ENCODE measurements around the gene SSBP1. TPM values are rescaled to one million over a fixed set of nuclear protein-coding genes. Genes with fewer than 3 reads are reported as not detected.
A peak's percentile ranks its signal among the peaks of the same experiment; 100 is the strongest.
"Not testable (repeated sequence)": the region's sequence is repeated elsewhere in the genome, so short reads cannot be mapped to it uniquely, and the experiment has no call there.

The SSBP1 gene
- total RNA-seq (100 to 1,000 TPM in 1 of 5 donors, 10 to 100 TPM in 4; 88.1 to 116 (median 91.1) TPM), total RNA-seq (63.5 to 275 (median 81.1) reads per million in 29 experiments)
- 141 TPM for total RNA-seq (2013)

- Mint-ChIP-seq H3K27me3 (no peaks in the 10 kb centered on the region), H3K9me3 (no peaks in the 10 kb centered on the region), H3K36me3 (peaks cover 28% of the 10 kb centered on the region), H3K4me1 (peaks cover 52 to 54% (median 53%) of the 10 kb centered on the region in 3 donors), H3K27ac (peak within 1 kb of the TSS; percentile 95 to 97), H3K4me3 (peak within 1 kb of the TSS; percentile 96 to 98 (median 97))
- WGBS (ENCODE audit: insufficient coverage): 1% methylated on average over 31 of the region's 46 CpGs
- no peaks in the 10 kb centered on the region for H3K27me3 ChIP-seq (replicated peaks in 1 of 2; ENCODE audit: control insufficient read depth in 2 of 2, extremely low read depth in 1 of 2, insufficient read depth in 2 of 2, low read length in 1 of 2)
- peaks cover 14 to 18% of the 10 kb centered on the region in 2 experiments for H3K4me1 ChIP-seq (ENCODE audit: control insufficient read depth in 1 of 2, extremely low read depth in 1 of 2, insufficient read depth in 2 of 2, low read length in 2 of 2)
- peak within 1 kb of the TSS; percentile 65 to 96 for H3K4me3 ChIP-seq (ENCODE audit: control insufficient read depth in 1 of 2, extremely low read depth in 1 of 2, low read length in 1 of 2)
- DNase-seq (peak; percentile 82 to 97 (median 89)), ATAC-seq (replicated peaks in 1 of 4) (peak; percentile 85 to 93 (median 90))
- ChIA-PET CTCF (interaction anchor here (0.5 to 3.9 kb wide), 26 partner anchors 12 to 1361 kb away, joined by 3 to 39 read pairs (median 4); partner anchors contain the start of genes DENND11 (in 2 of the 2) and WEE2 (in 1 of the 2)), POLR2A (interaction anchor here in 1 of 2 donors (0.9 to 1.9 kb wide), 6 partner anchors 29 to 723 kb away, joined by 3 to 8 read pairs (median 4); partner anchors contain the start of genes DENND11 and MRPS33)
- H3K9me3 ChIP-seq: no peaks in the 10 kb centered on the region
- H3K27ac ChIP-seq (ENCODE audit: low read length): peak within 1 kb of the TSS; percentile 87
- peaks cover 0 to 32% of the 10 kb centered on the region in 2 donors for H3K36me3 ChIP-seq (ENCODE audit: control insufficient read depth in 2 of 2, extremely low read depth in 1 of 2, insufficient read depth in 1 of 2, low read length in 1 of 2)
These were observed at the start of gene SSBP1 for GRCh38 chr7:141737836-141738591. SSBP1 (plus strand) TSS chr7:141738358; CDS start chr7:141739167, 809 bp downstream.

GRCh38 chr7:141689072-141689825 lies 48.9 kb upstream of the SSBP1 start:
- not testable (repeated sequence) for H3K4me3 ChIP-seq (ENCODE audit: control insufficient read depth in 1 of 2, extremely low read depth in 1 of 2, low read length in 1 of 2)
- POLR2A ChIA-PET: interaction anchor here in 1 of 2 donors (0.6 kb wide), 1 partner anchor 1053 kb away, joined by 3 read pairs; no protein-coding TSS in a partner anchor
- peaks cover 27 to 43% (median 37%) of the 10 kb centered on the region in 3 donors for H3K4me1 Mint-ChIP-seq

GRCh38 chr7:141691540-141691939 lies 46.6 kb upstream of the SSBP1 start:
- no peak overlapping the region for H3K4me3 ChIP-seq (ENCODE audit: control insufficient read depth in 1 of 2, extremely low read depth in 1 of 2, low read length in 1 of 2)
- no peaks in the 10 kb centered on the region for H3K27me3 ChIP-seq (replicated peaks in 1 of 2; ENCODE audit: control insufficient read depth in 2 of 2, extremely low read depth in 1 of 2, insufficient read depth in 2 of 2, low read length in 1 of 2)
- no peak for DNase-seq
- WGBS (ENCODE audit: insufficient coverage): no CpG with 5 or more reads among the region's 3 CpGs
- no peak overlapping the region for H3K27ac Mint-ChIP-seq
- H3K27me3 Mint-ChIP-seq: no peaks in the 10 kb centered on the region
- H3K9me3 Mint-ChIP-seq: no peaks in the 10 kb centered on the region
- H3K27ac ChIP-seq (ENCODE audit: low read length): no peak overlapping the region
- CTCF ChIA-PET: no interaction called here
- H3K36me3 Mint-ChIP-seq: peaks cover 33% of the 10 kb centered on the region
- peaks cover 0 to 2% of the 10 kb centered on the region in 2 donors for H3K36me3 ChIP-seq (ENCODE audit: control insufficient read depth in 2 of 2, extremely low read depth in 1 of 2, insufficient read depth in 1 of 2, low read length in 1 of 2)
- peaks cover 50 to 66% (median 59%) of the 10 kb centered on the region in 3 donors for H3K4me1 Mint-ChIP-seq
- no peaks in the 10 kb centered on the region for H3K4me1 ChIP-seq (ENCODE audit: control insufficient read depth in 1 of 2, extremely low read depth in 1 of 2, insufficient read depth in 2 of 2, low read length in 2 of 2)
- H3K4me3 Mint-ChIP-seq: no peak overlapping the region
- H3K9me3 ChIP-seq: no peaks in the 10 kb centered on the region
- no peak for ATAC-seq (replicated peaks in 1 of 4)
- POLR2A ChIA-PET: no interaction called here

More at GRCh38 chr7:141689072-141689825, 48.9 kb upstream of the SSBP1 start:
- no CpG with 5 or more reads among the region's 3 CpGs for WGBS (ENCODE audit: insufficient coverage)
- H3K9me3 Mint-ChIP-seq; H3K4me1 ChIP-seq (ENCODE audit: control insufficient read depth in 1 of 2, extremely low read depth in 1 of 2, insufficient read depth in 2 of 2, low read length in 2 of 2); H3K27me3 ChIP-seq (replicated peaks in 1 of 2; ENCODE audit: control insufficient read depth in 2 of 2, extremely low read depth in 1 of 2, insufficient read depth in 2 of 2, low read length in 1 of 2); H3K27ac ChIP-seq (ENCODE audit: low read length); H3K9me3 ChIP-seq; DNase-seq; H3K27ac Mint-ChIP-seq; H3K4me3 Mint-ChIP-seq; H3K27me3 Mint-ChIP-seq; ATAC-seq (replicated peaks in 1 of 4): not testable (repeated sequence)
- CTCF ChIA-PET: interaction anchor here (0.5 to 1.2 kb wide), 6 partner anchors 11 to 995 kb away, joined by 3 to 6 read pairs (median 3); partner anchors contain the start of gene WEE2 (in 1 of the 2)
- H3K36me3 Mint-ChIP-seq: peaks cover 36% of the 10 kb centered on the region
- H3K36me3 ChIP-seq (ENCODE audit: control insufficient read depth in 2 of 2, extremely low read depth in 1 of 2, insufficient read depth in 1 of 2, low read length in 1 of 2): peaks cover 7 to 20% of the 10 kb centered on the region in 2 donors

- POLR2A ChIA-PET: interaction anchor here in 1 of 2 donors (1.2 kb wide), 1 partner anchor 14 kb away, joined by 3 read pairs; no protein-coding TSS in a partner anchor
- Mint-ChIP-seq H3K36me3 (peaks cover 32% of the 10 kb centered on the region), H3K27ac (no peak overlapping the region), H3K4me3 (no peak overlapping the region), H3K4me1 (peaks cover 54 to 70% (median 63%) of the 10 kb centered on the region in 3 donors), H3K9me3 (no peaks in the 10 kb centered on the region), H3K27me3 (no peaks in the 10 kb centered on the region)
- peaks cover 0 to 2% of the 10 kb centered on the region in 2 donors for H3K36me3 ChIP-seq (ENCODE audit: control insufficient read depth in 2 of 2, extremely low read depth in 1 of 2, insufficient read depth in 1 of 2, low read length in 1 of 2)
- WGBS (ENCODE audit: insufficient coverage): no CpG with 5 or more reads among the region's 4 CpGs
- no peak overlapping the region for H3K4me3 ChIP-seq (ENCODE audit: control insufficient read depth in 1 of 2, extremely low read depth in 1 of 2, low read length in 1 of 2)
- DNase-seq (no peak), ATAC-seq (replicated peaks in 1 of 4) (no peak)
- H3K27me3 ChIP-seq (replicated peaks in 1 of 2; ENCODE audit: control insufficient read depth in 2 of 2, extremely low read depth in 1 of 2, insufficient read depth in 2 of 2, low read length in 1 of 2): no peaks in the 10 kb centered on the region
- no peaks in the 10 kb centered on the region for H3K9me3 ChIP-seq
- no peaks in the 10 kb centered on the region for H3K4me1 ChIP-seq (ENCODE audit: control insufficient read depth in 1 of 2, extremely low read depth in 1 of 2, insufficient read depth in 2 of 2, low read length in 2 of 2)
- H3K27ac ChIP-seq (ENCODE audit: low read length): no peak overlapping the region
- CTCF ChIA-PET: interaction anchor here in 1 of 2 donors (1.0 kb wide), 1 partner anchor 43 kb away, joined by 4 read pairs; no protein-coding TSS in a partner anchor
These were observed 46.2 kb upstream of the SSBP1 start for GRCh38 chr7:141691961-141692360.

GRCh38 chr7:141693082-141693481 lies 45.1 kb upstream of the SSBP1 start:
- Mint-ChIP-seq H3K4me3 (no peak overlapping the region), H3K27me3 (no peaks in the 10 kb centered on the region), H3K9me3 (no peaks in the 10 kb centered on the region), H3K36me3 (peaks cover 30% of the 10 kb centered on the region), H3K4me1 (peaks cover 66 to 79% (median 72%) of the 10 kb centered on the region in 3 donors), H3K27ac (no peak overlapping the region)
- ChIA-PET POLR2A (interaction anchor here in 1 of 2 donors (1.2 kb wide), 1 partner anchor 15 kb away, joined by 3 read pairs; no protein-coding TSS in a partner anchor), CTCF (interaction anchor here in 1 of 2 donors (1.0 kb wide), 1 partner anchor 42 kb away, joined by 4 read pairs; no protein-coding TSS in a partner anchor)
- peaks cover 0 to 2% of the 10 kb centered on the region in 2 donors for H3K36me3 ChIP-seq (ENCODE audit: control insufficient read depth in 2 of 2, extremely low read depth in 1 of 2, insufficient read depth in 1 of 2, low read length in 1 of 2)
- no CpG with 5 or more reads among the region's 3 CpGs for WGBS (ENCODE audit: insufficient coverage)
- H3K4me1 ChIP-seq (ENCODE audit: control insufficient read depth in 1 of 2, extremely low read depth in 1 of 2, insufficient read depth in 2 of 2, low read length in 2 of 2): no peaks in the 10 kb centered on the region
- H3K9me3 ChIP-seq: no peaks in the 10 kb centered on the region
- DNase-seq: no peak
- no peak overlapping the region for H3K27ac ChIP-seq (ENCODE audit: low read length)
- ATAC-seq (replicated peaks in 1 of 4): no peak
- no peak overlapping the region for H3K4me3 ChIP-seq (ENCODE audit: control insufficient read depth in 1 of 2, extremely low read depth in 1 of 2, low read length in 1 of 2)
- no peaks in the 10 kb centered on the region for H3K27me3 ChIP-seq (replicated peaks in 1 of 2; ENCODE audit: control insufficient read depth in 2 of 2, extremely low read depth in 1 of 2, insufficient read depth in 2 of 2, low read length in 1 of 2)
